Left ventricle myocardium superior (tissue), 1 donor: Measurements from ENCODE around the gene GRXCR1. TPM values are rescaled to one million over a fixed set of nuclear protein-coding genes. Genes with fewer than 3 reads are reported as not detected.

Experiments
- ATAC-seq: fragments of 200-7000 bp; cut with Tn5 transposase; one replicate; pipeline ENCODE4 v1.9.1; 2020; ENCODE audit warnings: mild to moderate bottlenecking, moderate library complexity
- DNase-seq: peaks from one replicate; pipeline ENCODE4 v3.0.0-alpha.2; 2020
- intact Hi-C: fragments of 100-400 bp; cut with micrococcal nuclease; formaldehyde crosslinking; loops from one replicate; pipeline ENCODE4 v1.11.0; 2022
- long read RNA-seq: library from polyadenylated mRNA; unstranded; transcript quantifications from one replicate; pipeline ENCODE4 v2.0.0, GENCODE V29; 2021
- total RNA-seq: library from RNA; stranded (reverse); fragmentation: NEBNext Ultra II Directional; extraction: Animal tissue kit (Norgen Biotek cat#: 25700); gene quantifications from one replicate; pipeline ENCODE4 v1.2.1, GENCODE V29; 2021
- donor health status: DM: no; HTN: yes; CAD: no; lungs with severe emphysema.

Gene GRXCR1
- not detected for total RNA-seq
- long read RNA-seq, result 0 reads

GRCh38 chr4:42892413-42892812, at the start of gene GRXCR1:
TSS of gene GRXCR1 (plus strand) at chr4:42892713. CDS start at chr4:42893267, 554 bp downstream.
- DNase-seq, result no peak
- ATAC-seq, result no peak
- intact Hi-C loops, result no loop called here

DNA sequence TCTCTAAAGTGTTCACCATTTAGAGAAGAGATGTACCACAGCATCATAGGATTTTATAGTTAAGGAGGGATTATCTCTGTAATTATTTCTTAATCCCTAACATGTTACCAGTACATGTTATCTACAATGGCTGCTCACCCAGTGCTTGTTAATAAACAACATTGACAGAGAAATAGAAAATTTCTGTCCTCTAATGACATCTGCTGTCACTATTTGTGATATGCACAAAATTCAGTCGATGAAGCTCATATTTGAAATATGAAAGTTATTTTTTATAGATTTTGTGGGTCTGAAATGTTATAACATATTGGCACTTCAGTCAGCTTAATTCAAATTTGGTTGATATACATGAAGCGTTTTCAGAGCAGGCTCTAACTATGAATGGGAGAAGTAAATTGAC, 48.8 kb upstream of the GRXCR1 start:
- intact Hi-C loops, result no loop called here
- ATAC-seq (no peak), DNase-seq (no peak)

- no peak for ATAC-seq
- intact Hi-C loops, result no loop called here
- no peak for DNase-seq
Measured at GRCh38 chr4:42844422-42845070, 48.0 kb upstream of the GRXCR1 start.

DNA sequence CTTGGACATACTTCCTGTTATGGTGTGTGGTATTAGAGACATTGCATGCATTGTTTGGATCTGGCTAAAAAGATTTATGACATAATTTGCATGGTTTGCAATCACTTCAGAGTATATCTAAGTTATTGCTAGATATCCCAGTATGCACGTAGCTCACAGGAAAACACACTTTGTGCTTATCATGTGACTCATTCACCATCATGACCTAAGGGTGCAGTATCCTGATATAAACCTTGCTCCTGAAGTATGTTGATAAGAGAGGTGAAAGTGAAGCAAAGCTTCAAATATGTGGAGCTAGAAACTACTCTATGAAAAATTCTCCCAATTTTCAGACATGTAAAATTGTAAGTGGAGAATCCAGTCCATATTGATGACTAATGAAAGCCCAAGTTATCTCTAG, 46.9 kb upstream of the GRXCR1 start:
- no peak for ATAC-seq
- no peak for DNase-seq
- intact Hi-C loops, result no loop called here

DNA sequence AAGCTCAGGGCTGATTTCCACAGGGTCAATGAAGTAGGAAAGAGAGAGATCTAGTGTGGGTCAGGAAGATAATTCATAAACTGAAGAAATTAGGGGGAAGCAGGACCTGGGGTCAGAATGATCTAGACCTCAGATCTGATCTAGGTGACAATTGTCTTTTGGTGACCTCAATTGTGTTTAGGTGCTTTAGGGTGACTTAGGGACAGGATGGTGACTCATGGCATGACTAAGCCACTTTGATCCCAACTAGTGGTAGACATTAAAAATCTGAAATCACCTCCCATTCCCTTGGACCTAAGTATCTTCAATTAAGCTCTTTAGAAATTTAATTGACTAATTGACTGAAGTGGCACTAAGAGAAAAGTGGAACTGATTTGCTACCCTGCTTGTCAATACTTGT, 36.7 kb upstream of the GRXCR1 start:
- intact Hi-C loops, result no loop called here
- ATAC-seq, result no peak
- no peak for DNase-seq

- intact Hi-C loops, result loop anchor here (2.0 kb wide), 1 partner anchor 297 kb away; no protein-coding TSS in a partner anchor
- DNase-seq, result no peak
- ATAC-seq, result no peak
Measured at GRCh38 chr4:42865572-42866189, 26.8 kb upstream of the GRXCR1 start.

- ATAC-seq (no peak), DNase-seq (no peak)
- intact Hi-C loops, result no loop called here
Measured at GRCh38 chr4:42871261-42871660, 21.3 kb upstream of the GRXCR1 start.

DNA sequence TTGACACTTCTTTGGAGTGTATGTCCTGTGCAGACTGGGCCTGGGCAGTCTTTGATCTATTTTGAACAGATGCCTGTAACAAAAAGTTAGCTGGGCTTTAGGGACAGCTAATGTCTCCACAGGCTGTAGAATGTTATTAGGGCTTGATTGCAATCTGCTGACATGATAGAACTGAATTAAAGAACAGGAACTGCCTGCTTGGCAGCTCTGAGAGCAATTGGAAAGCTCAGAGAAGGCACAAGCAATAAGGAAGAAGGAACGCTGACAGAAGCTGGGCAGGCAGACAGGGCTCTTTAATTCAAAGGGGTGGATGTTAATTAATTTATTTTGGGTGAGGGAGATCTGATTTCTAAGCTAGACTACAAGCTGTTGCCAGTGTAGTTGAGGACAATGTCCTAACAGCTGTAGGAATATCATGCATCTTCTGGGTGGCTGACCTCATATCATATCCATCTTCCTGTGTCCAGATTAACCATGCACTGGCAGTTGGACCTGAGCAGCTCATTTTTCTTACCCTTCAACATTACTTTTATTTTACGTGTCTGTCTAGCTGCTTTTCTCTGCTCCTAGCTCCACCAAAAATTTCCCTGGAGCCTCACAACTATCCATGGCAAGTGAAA, 20.7 kb upstream of the GRXCR1 start:
- no peak for DNase-seq
- no peak for ATAC-seq
- intact Hi-C loops, result no loop called here

DNA sequence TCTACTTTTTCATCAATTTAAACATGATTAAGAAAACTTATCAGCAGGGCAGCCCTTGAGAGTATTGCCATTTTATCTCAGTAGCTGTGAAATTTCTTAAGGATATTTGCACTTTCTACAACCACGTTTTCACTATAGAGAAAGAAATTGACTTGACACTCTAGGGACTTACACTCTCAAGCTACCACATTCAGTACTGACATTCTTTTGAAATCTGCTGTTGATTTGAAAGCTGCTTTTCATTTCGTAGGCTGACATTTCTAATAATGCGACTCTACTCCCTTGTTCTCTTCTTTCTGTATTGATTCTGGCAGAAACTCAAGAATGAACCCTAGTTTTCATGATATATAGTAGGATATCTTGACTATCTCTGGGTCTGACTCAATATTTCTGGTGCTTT, 13.7 kb upstream of the GRXCR1 start:
- DNase-seq (no peak), ATAC-seq (no peak)

GRCh38 chr4:42881253-42881652, 11.3 kb upstream of the GRXCR1 start:
- ATAC-seq (no peak), DNase-seq (no peak)
- intact Hi-C loops, result no loop called here

More for the DNA sequence above, 13.7 kb upstream of the GRXCR1 start:
- intact Hi-C loops, result no loop called here

- no peak for ATAC-seq
- intact Hi-C loops, result no loop called here
Measured at GRCh38 chr4:42891644-42892043, 869 bp upstream of the GRXCR1 start.

GRCh38 chr4:42895452-42895851, 2.9 kb downstream of the GRXCR1 start:
- intact Hi-C loops, result no loop called here
- DNase-seq (no peak), ATAC-seq (no peak)

More at GRCh38 chr4:42891644-42892043, 869 bp upstream of the GRXCR1 start:
- DNase-seq, result no peak

DNA sequence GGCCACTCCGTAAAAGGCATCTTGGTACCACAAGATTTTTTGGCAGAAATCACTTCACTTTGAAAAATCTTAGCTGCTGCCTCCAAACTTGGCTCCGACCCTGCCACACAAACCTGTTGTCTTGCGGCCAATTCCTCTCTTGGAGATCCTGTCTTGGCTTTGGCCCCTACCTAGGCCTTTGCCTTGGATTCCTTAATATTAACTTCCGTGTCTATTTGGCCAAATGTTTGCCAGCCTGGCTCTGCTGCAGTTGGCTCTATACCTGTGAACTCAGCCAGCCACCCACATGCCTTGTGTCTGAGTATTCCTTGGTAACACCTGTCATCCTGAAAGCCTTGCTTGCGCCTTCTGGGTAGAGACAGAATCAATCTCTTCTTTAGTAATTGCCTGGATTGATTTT, 12.5 kb downstream of the GRXCR1 start:
- DNase-seq (no peak), ATAC-seq (no peak)
- intact Hi-C loops, result no loop called here

DNA sequence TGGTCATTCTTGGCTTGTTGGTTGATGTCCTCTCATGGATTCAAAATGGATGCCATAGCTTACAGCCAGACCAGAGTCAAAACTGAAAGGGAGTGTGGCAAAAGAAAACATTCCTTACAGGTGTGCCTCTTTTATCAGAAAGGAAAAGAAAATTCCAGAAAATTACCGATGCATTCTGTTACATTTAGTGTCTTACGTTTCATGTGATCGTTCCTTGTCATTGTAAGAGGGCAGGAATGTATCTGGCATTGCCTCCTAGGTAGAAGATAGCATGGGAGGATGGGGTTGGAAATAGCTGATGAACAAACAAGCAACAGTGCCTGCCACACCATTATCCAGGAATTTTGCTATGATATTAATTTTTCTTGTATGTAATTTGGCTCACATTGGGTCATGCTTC, 13.1 kb downstream of the GRXCR1 start:
- ATAC-seq, result no peak
- intact Hi-C loops, result no loop called here
- no peak for DNase-seq

DNA sequence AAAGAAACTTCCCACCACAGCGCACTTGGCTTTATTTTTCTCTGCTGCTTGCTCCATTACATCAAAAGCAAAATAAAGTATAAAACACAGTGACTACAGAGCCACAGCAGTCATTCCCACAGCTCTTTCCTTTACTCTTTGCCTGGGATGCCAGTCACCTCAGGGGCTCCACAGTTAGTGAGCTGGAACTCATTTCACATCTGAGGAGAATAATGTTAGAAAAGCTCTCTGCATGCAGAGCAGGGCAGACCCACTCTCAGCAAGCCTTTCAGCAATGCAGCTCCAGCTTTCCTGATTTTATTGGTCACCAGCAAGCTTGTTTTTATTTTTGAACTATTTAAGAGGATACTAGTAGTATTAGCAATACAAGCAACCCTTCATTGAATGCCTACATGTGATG, 13.8 kb downstream of the GRXCR1 start:
- DNase-seq, result no peak

GRCh38 chr4:42906891-42907759, 14.6 kb downstream of the GRXCR1 start:
- intact Hi-C loops, result no loop called here

More for the DNA sequence above, 13.8 kb downstream of the GRXCR1 start:
- intact Hi-C loops, result no loop called here
- ATAC-seq, result no peak

GRCh38 chr4:42910459-42910858, 17.9 kb downstream of the GRXCR1 start:
- intact Hi-C loops, result no loop called here
- DNase-seq (no peak), ATAC-seq (no peak)

More at GRCh38 chr4:42906891-42907759, 14.6 kb downstream of the GRXCR1 start:
- no peak for DNase-seq
- no peak for ATAC-seq

DNA sequence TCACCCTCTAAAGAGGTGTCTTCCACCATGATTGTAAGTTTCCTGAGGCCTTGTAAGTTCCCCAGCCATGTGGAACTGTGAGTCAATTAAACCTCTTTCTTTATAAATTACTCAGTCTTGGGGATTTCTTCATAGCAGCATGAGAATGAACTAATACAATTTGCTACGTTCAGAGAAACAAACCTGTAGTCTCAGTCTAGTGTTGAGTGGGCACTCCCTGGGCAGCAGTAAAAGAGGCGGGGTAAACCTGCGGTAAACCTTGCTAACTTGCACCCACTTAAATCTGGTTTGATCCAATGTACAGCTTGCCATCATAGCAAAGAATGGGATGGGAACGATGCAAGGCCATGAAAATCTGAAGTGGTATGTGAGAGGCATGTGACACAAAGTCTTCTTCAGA, 22.4 kb downstream of the GRXCR1 start:
- DNase-seq (no peak), ATAC-seq (no peak)
- intact Hi-C loops, result no loop called here

GRCh38 chr4:42915484-42915883, 23.0 kb downstream of the GRXCR1 start:
- DNase-seq, result no peak
- intact Hi-C loops, result no loop called here
- no peak for ATAC-seq

DNA sequence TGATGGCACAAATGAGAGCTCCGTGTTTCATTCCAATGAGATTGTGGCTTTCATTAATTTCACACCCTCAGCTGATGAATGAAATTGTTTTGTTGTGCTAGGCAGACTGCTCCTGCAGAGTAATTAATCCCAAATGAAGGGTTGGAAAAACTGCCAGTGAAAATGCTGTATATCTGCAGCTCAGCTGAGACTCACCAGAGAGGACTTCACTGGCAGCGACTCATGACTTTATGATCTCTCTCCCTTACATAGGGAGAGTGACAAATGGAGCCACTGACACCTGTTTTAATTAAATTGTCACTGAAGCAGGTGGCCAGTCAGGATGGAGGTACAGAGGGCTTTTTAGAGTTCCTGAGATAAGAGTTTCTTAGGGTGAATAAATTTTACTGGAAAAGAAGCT, 24.8 kb downstream of the GRXCR1 start:
- no peak for ATAC-seq
- intact Hi-C loops, result no loop called here
- DNase-seq, result no peak
